K562 (cell line): ENCODE data around the gene ARHGAP9. TPM values are rescaled to one million over a fixed set of nuclear protein-coding genes. Genes with fewer than 3 reads are reported as not detected.

Source experiments
- ASH1L ChIP-seq: fragments of 450-650 bp; IDR thresholded peaks from 2 replicates; pipeline ENCODE4 v1.6.1; 2018; ENCODE audit warnings: borderline replicate concordance, mild to moderate bottlenecking, low read depth; ENCODE audit not compliant: partially characterized antibody
- ETV5 ChIP-seq: sonication (generic); formaldehyde crosslinking; IDR thresholded peaks from 2 replicates; pipeline ENCODE4 v1.4.0; 2020; ENCODE audit warnings: low read depth, mild to moderate bottlenecking, missing genetic modification reagents
- HIVEP1 ChIP-seq: fragments of 250-450 bp; sonication (Bioruptor Pico); IDR thresholded peaks from 2 replicates; pipeline ENCODE4 v1.4.0; 2020; ENCODE audit warnings: mild to moderate bottlenecking
- MAZ ChIP-seq, 2 experiments: fragments of 450-650 bp in 1 of 2; sonication (generic) in 1 of 2; formaldehyde crosslinking; IDR thresholded peaks in 1 of 2; conservative IDR thresholded peaks in 1 of 2; 2 replicates each; pipeline versions ENCODE4 v1.4.0 to v1.5.0; 2020; ENCODE audit warnings: mild to moderate bottlenecking in 1 of 2, missing genetic modification reagents in 1 of 2
- MTA3 ChIP-seq: fragments of 450-650 bp; formaldehyde crosslinking; IDR thresholded peaks from 2 replicates; pipeline ENCODE4 v1.6.1; 2017; ENCODE audit warnings: mild to moderate bottlenecking, borderline replicate concordance
- NR1H2 ChIP-seq: sonication (generic); formaldehyde crosslinking; IDR thresholded peaks from 2 replicates; pipeline ENCODE4 v1.4.0; 2020; ENCODE audit warnings: mild to moderate bottlenecking, missing genetic modification reagents
- NUFIP1 ChIP-seq: fragments of 450-650 bp; IDR thresholded peaks from 2 replicates; pipeline ENCODE4 v1.6.1; 2018; ENCODE audit not compliant: partially characterized antibody
- RBFOX2 ChIP-seq: fragments of 200-400 bp; formaldehyde crosslinking; IDR thresholded peaks from 2 replicates; pipeline ENCODE4 v1.6.1; 2017; ENCODE audit warnings: low read depth, mild to moderate bottlenecking, low read length, moderate library complexity
- RBM39 ChIP-seq: fragments of 200-400 bp; formaldehyde crosslinking; optimal IDR thresholded peaks from 2 replicates; pipeline ENCODE3; 2018; ENCODE audit warnings: low read depth, low read length
- RHOXF2B ChIP-seq: fragments of 250-450 bp; sonication (Bioruptor Pico); conservative IDR thresholded peaks from 2 replicates; pipeline ENCODE4 v1.5.1; 2021
- SIN3A ChIP-seq, 2 experiments: fragments of 150-350 bp in 1 of 2; IDR thresholded peaks; 2 replicates each; pipeline ENCODE4 v1.6.1; 2011 to 2016; ENCODE audit warnings: borderline replicate concordance in 2 of 2, low read depth in 2 of 2, low read length in 2 of 2, mild to moderate bottlenecking in 2 of 2, moderate library complexity in 2 of 2; ENCODE audit not compliant: control insufficient read depth in 1 of 2
- TFE3 ChIP-seq: fragments of 450-650 bp; formaldehyde crosslinking; IDR thresholded peaks from 2 replicates; pipeline ENCODE4 v1.4.0; 2020; ENCODE audit warnings: mild to moderate bottlenecking, mixed read lengths
- XRCC4 ChIP-seq: IDR thresholded peaks from one replicate; pipeline ENCODE4 v1.6.1; 2011; ENCODE audit not compliant: insufficient read depth, insufficient read length; ENCODE audit errors: extremely low read depth
- ZBTB40 ChIP-seq, 2 experiments: fragments of 450-650 bp in 1 of 2; sonication (generic) in 1 of 2; formaldehyde crosslinking in 1 of 2; IDR thresholded peaks; 2 replicates each; pipeline versions ENCODE4 v1.7.1 to v1.9.0; 2016 to 2022; ENCODE audit warnings: inconsistent platforms in 1 of 2, mild to moderate bottlenecking in 1 of 2, missing genetic modification reagents in 1 of 2
- ZNF174 ChIP-seq: fragments of 250-450 bp; sonication (Bioruptor Pico); IDR thresholded peaks from 2 replicates; pipeline ENCODE4 v1.4.0; 2020; ENCODE audit warnings: mild to moderate bottlenecking
- ZNF217 ChIP-seq: sonication (generic); formaldehyde crosslinking; IDR thresholded peaks from 2 replicates; pipeline ENCODE4 v1.8.0; 2022; ENCODE audit warnings: mild to moderate bottlenecking, missing genetic modification reagents
- ZNF316 ChIP-seq: fragments of 450-650 bp; IDR thresholded peaks from 2 replicates; pipeline ENCODE4 v1.6.1; 2016
- ZNF444 ChIP-seq: fragments of 250-450 bp; sonication (Bioruptor Pico); IDR thresholded peaks from 2 replicates; pipeline ENCODE4 v1.4.0; 2020; ENCODE audit warnings: mild to moderate bottlenecking, moderate library complexity
- polyA plus RNA-seq, 8 experiments: library from polyadenylated mRNA; depleted of rRNA in 4 of 8; stranded (reverse) in 5 of 8; unstranded in 3 of 8; fragments of >200 nt; fragmentation: Nextera tagmentation in 2 of 8; fragmentation: Illumina TruSeq in 1 of 8; extraction: Ambion mirVana in 2 of 8; extraction: Trizol in 1 of 8; gene quantifications; 2 replicates each; pipeline versions ENCODE4 v1.2.1 to v1.2.3, GENCODE V29; 2011 to 2014; ENCODE audit warnings: inconsistent platforms in 1 of 8, missing spikeins in 1 of 8
- total RNA-seq, 7 experiments: library from RNA; depleted of rRNA in 6 of 7; stranded (reverse); fragments of >200 nt in 6 of 7; fragmentation: Illumina TruSeq in 2 of 7; extraction: Trizol in 2 of 7; gene quantifications; 2 replicates each; pipeline versions ENCODE4 v1.2.1 to v1.2.3, GENCODE V29; 2011 to 2021; ENCODE audit warnings: low replicate concordance in 1 of 7

The ARHGAP9 gene
- total and polyA plus RNA-seq, 9 of the 15 experiments (the other 6 are each of a cell fraction or from before 2014, with no cell fraction given): 1.5 to 10.2 (median 5.1) TPM

GRCh38 chr12:57462251-57462911 lies 17.3 kb downstream of the ARHGAP9 start (continued):
- TF ChIP-seq MTA3 (peak; percentile 67; the same call in 1 of the 2 replicates), HIVEP1 (CRISPR knock-in tag) (no peak), NR1H2 (CRISPR knock-in tag) (no peak), SIN3A (IDR thresholded peaks at IDR 0.05; ENCODE audit: borderline replicate concordance in 2 of 2, control insufficient read depth in 1 of 2, low read depth in 2 of 2, low read length in 2 of 2) (peak in 1 of 2 experiments; percentile 77; a peak in 1 of 4 replicates), NUFIP1 (no peak), RHOXF2B (0 out of 2 replicates have a peak, but pooled peaks have one; percentile 69), ZNF444 (CRISPR knock-in tag) (no peak), ZNF174 (CRISPR knock-in tag) (no peak), ZBTB40 (IDR thresholded peaks at IDR 0.05) (peak; percentile 51; the same call in 1 of the 2 replicates), ZBTB40 (CRISPR knock-in tag; IDR thresholded peaks at IDR 0.05) (no peak), TFE3 (no peak), MAZ (CRISPR knock-in tag; conservative IDR thresholded peaks at IDR 0.05 in 1 of 2, IDR thresholded peaks at IDR 0.05 in 1 of 2) (peak; percentile 77 to 99), ASH1L (no peak), ETV5 (CRISPR knock-in tag) (peak; percentile 53; the same call in 1 of the 2 replicates), ZNF316 (peak; percentile 72), XRCC4 (no peak), RBM39 (no peak), RBFOX2 (peak; percentile 51; the same call in 1 of the 2 replicates), ZNF217 (no peak)
